Hepatocyte (in vitro differentiated cells): ENCODE data around the gene ZSCAN10.

ENCODE experiments used
- CTCF ChIP-seq: fragments of 200-600 bp; sonication (generic); IDR thresholded peaks from 2 replicates; pipeline ENCODE4 v1.5.1; 2016; ENCODE audit warnings: antibody characterized with exemption, mild to moderate bottlenecking; ENCODE audit not compliant: poor library complexity
- EZH2 ChIP-seq: fragments of 200-600 bp; sonication (generic); IDR thresholded peaks from 2 replicates; pipeline ENCODE4 v1.6.1; 2016; ENCODE audit warnings: antibody characterized with exemption, mild to moderate bottlenecking, borderline replicate concordance

- TF ChIP-seq CTCF (no peak), EZH2 (no peak)
Observed at GRCh38 chr16:3143189-3143588, 44.1 kb upstream of the ZSCAN10 start.
